WERI-Rb-1 (cell line): ENCODE results near the gene PTPRN.
"Not testable (repeated sequence)": the region's sequence is repeated elsewhere in the genome, so short reads cannot be mapped to it uniquely, and the experiment has no call there.

Experiments used
- DNase-seq: peaks from one replicate; pipeline ENCODE4 v3.0.0-alpha.2; 2020
- H3K27ac ChIP-seq: fragments of 250-450 bp; sonication (Bioruptor Pico); 2 replicates; pipeline ENCODE4 v1.5.1; 2020; ENCODE audit warnings: mild to moderate bottlenecking, moderate library complexity
- H3K27me3 ChIP-seq: fragments of 250-450 bp; sonication (Bioruptor Pico); 2 replicates; pipeline ENCODE4 v1.5.1; 2021; ENCODE audit warnings: mild to moderate bottlenecking, low read depth, moderate library complexity; ENCODE audit not compliant: insufficient read depth, severe bottlenecking
- H3K36me3 ChIP-seq: fragments of 250-450 bp; sonication (Bioruptor Pico); 2 replicates; pipeline ENCODE4 v1.5.1; 2020; ENCODE audit warnings: mild to moderate bottlenecking, moderate library complexity
- H3K4me3 ChIP-seq: 2 replicates; pipeline ENCODE4 v1.5.1; 2011; ENCODE audit warnings: low read depth, mild to moderate bottlenecking, control low read depth, low read length
- H3K9me3 ChIP-seq: fragments of 250-450 bp; sonication (Bioruptor Pico); 2 replicates; pipeline ENCODE4 v1.5.1; 2021; ENCODE audit warnings: mild to moderate bottlenecking, moderate library complexity; ENCODE audit not compliant: severe bottlenecking
- TF ChIP-seq, protein P1 (sequence below): IDR thresholded peaks from 2 replicates; pipeline ENCODE4 v1.5.1; 2011; ENCODE audit warnings: low read depth, mild to moderate bottlenecking, control low read depth, inconsistent platforms, low read length

Gene PTPRN

DNA sequence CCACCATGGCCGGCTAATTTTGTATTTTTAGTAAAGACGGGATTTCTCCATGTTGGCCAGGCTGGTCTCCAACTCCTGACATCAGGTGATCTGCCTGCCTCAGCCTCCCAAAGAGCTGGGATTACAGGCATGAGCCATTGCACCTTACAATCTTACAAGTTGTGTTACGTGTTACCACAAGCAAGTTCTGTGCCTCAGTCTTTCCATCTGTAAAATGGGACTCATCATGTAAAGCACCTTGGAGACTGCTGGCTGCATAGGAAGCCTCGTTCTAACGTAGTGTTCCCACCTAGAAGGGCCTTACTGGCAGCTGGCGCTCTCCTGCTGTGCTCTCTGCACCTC lies 20.0 kb downstream of the PTPRN start:
- TF ChIP-seq, protein P1, sequence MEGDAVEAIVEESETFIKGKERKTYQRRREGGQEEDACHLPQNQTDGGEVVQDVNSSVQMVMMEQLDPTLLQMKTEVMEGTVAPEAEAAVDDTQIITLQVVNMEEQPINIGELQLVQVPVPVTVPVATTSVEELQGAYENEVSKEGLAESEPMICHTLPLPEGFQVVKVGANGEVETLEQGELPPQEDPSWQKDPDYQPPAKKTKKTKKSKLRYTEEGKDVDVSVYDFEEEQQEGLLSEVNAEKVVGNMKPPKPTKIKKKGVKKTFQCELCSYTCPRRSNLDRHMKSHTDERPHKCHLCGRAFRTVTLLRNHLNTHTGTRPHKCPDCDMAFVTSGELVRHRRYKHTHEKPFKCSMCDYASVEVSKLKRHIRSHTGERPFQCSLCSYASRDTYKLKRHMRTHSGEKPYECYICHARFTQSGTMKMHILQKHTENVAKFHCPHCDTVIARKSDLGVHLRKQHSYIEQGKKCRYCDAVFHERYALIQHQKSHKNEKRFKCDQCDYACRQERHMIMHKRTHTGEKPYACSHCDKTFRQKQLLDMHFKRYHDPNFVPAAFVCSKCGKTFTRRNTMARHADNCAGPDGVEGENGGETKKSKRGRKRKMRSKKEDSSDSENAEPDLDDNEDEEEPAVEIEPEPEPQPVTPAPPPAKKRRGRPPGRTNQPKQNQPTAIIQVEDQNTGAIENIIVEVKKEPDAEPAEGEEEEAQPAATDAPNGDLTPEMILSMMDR, result no peak
- no peak overlapping the region for H3K4me3 ChIP-seq
- H3K36me3 ChIP-seq, result peaks cover 30% of the 10 kb centered on the region
- H3K27ac ChIP-seq, result no peak overlapping the region
- DNase-seq, result no peak
- H3K27me3 ChIP-seq, result no peaks in the 10 kb centered on the region
- H3K9me3 ChIP-seq, result no peaks in the 10 kb centered on the region

DNA sequence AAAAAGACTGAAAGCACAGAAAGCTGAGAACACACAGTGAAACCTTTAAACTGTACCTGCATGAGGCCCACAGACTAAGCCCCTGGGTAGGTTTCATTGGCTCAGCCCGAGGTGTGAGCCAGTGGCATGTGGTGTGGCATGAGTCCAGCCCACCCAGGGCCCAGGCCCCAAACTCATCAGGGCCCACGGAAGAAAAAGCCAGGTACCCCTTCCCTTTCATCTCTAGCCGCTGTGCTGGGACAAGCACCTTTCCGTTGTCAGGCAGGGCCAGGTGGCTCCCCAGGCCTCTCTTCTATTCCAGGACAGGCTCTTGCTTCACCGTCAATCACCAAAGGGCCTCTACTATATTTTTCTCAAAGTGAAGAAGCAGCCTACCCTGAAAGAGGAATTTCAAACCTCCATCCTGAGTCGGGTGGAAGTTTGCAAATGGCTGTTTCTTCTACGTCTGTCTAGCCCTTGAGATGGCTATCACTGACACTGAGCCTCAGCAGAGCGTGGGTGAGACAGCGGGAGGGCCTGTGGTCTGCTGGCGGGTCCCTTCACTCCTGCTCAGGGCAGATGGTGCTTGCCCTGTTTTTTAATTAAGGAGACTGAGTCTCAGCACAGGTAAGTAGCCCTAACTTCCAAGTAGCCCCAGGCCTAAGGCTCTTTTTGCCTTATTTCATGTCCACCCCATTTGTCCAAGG lies 21.5 kb downstream of the PTPRN start:
- Histone ChIP-seq H3K27me3 (no peaks in the 10 kb centered on the region), H3K4me3 (no peak overlapping the region), H3K27ac (peak overlapping the region; percentile 28; the same call in 1 of the 2 replicates), H3K9me3 (no peaks in the 10 kb centered on the region), H3K36me3 (peaks cover 44% of the 10 kb centered on the region)
- DNase-seq, result no peak
- TF ChIP-seq, protein P1, result no peak

- H3K27me3 ChIP-seq, result not testable (repeated sequence)
These were observed 22.1 kb downstream of the PTPRN start for GRCh38 chr2:219287116-219287440.

GRCh38 chr2:219286436-219287115 lies 22.6 kb downstream of the PTPRN start:
- Histone ChIP-seq H3K4me3 (no peak overlapping the region), H3K27me3 (no peaks in the 10 kb centered on the region), H3K9me3 (no peaks in the 10 kb centered on the region), H3K36me3 (peaks cover 55% of the 10 kb centered on the region), H3K27ac (peak overlapping the region; percentile 20)
- no peak for DNase-seq
- TF ChIP-seq, protein P1, result no peak

More at GRCh38 chr2:219287116-219287440, 22.1 kb downstream of the PTPRN start:
- not testable (repeated sequence) for H3K9me3 ChIP-seq, DNase-seq, H3K4me3 ChIP-seq
- Histone ChIP-seq H3K36me3 (peaks cover 50% of the 10 kb centered on the region), H3K27ac (peak overlapping the region; percentile 20; the same call in 1 of the 2 replicates)

- Histone ChIP-seq H3K36me3 (peaks cover 61% of the 10 kb centered on the region), H3K27ac (peak overlapping the region; percentile 31), H3K27me3 (no peaks in the 10 kb centered on the region), H3K9me3 (no peaks in the 10 kb centered on the region), H3K4me3 (no peak overlapping the region)
- peak; percentile 67 for DNase-seq
- TF ChIP-seq, protein P1, result no peak
These were observed 23.2 kb downstream of the PTPRN start for GRCh38 chr2:219285894-219286425.

DNA sequence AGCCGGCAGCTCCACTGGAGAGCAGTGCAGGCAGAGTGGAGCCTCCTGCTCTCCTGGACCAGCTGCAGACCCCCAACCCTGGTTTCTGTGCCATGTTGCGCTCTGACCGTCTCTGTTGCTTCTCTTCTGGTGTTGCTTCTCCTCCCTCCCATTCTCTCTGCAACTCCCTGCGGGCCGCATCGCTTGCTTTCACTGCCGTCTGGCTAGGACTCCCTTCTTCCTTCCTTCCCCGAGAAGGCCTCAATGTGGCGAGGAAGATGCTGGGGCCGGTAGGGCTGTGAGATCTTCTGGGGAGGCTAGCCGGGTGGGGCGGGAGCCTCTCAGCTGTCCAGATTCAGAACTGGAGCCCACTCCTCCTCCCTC lies 23.8 kb downstream of the PTPRN start:
- DNase-seq, result no peak
- H3K27ac ChIP-seq, result peak overlapping the region; percentile 31
- H3K9me3 ChIP-seq, result no peaks in the 10 kb centered on the region
- TF ChIP-seq, protein P1, result no peak
- no peaks in the 10 kb centered on the region for H3K27me3 ChIP-seq
- no peak overlapping the region for H3K4me3 ChIP-seq
- peaks cover 67% of the 10 kb centered on the region for H3K36me3 ChIP-seq
